ENCODE data around the gene PTMS.

The PTMS gene

GRCh38 chr12:6765048-6765633, 1.0 kb upstream of the PTMS start:
- 33% methylated on average over 7 of the region's 7 CpGs for WGBS, 2 experiments
- peak overlapping the region; percentile 80 for H3K27ac ChIP-seq (ENCODE audit: insufficient read depth, low read depth, low read length, poor library complexity, severe bottlenecking)

GRCh38 chr12:6766651-6767349, 637 bp downstream of the PTMS start:
- peaks cover 37% of the 10 kb centered on the region for H3K4me1 ChIP-seq (ENCODE audit: control insufficient read depth, insufficient read depth, low read length)
- peaks cover 23% of the 10 kb centered on the region for H3K36me3 ChIP-seq (ENCODE audit: control insufficient read depth, insufficient read depth, low read length)
- H3K27me3 ChIP-seq (ENCODE audit: control insufficient read depth, insufficient read depth, low read length, poor library complexity, severe bottlenecking), result no peaks in the 10 kb centered on the region
- WGBS, 2 experiments, result 0% methylated on average over 88 of the region's 88 CpGs
- H3K4me3 ChIP-seq (ENCODE audit: insufficient read depth, low read depth, low read length), result peak overlapping the region; percentile 92
- no peaks in the 10 kb centered on the region for H3K9me3 ChIP-seq (ENCODE audit: control insufficient read depth, low read length)
- peak overlapping the region; percentile 50 for H3K27ac ChIP-seq (ENCODE audit: insufficient read depth, low read depth, low read length, poor library complexity, severe bottlenecking)

More at GRCh38 chr12:6765048-6765633, 1.0 kb upstream of the PTMS start:
- Histone ChIP-seq H3K4me1 (ENCODE audit: control insufficient read depth, insufficient read depth, low read length) (peaks cover 31% of the 10 kb centered on the region), H3K4me3 (ENCODE audit: insufficient read depth, low read depth, low read length) (peak overlapping the region; percentile 92), H3K36me3 (ENCODE audit: control insufficient read depth, insufficient read depth, low read length) (peaks cover 8% of the 10 kb centered on the region), H3K9me3 (ENCODE audit: control insufficient read depth, low read length) (no peaks in the 10 kb centered on the region), H3K27me3 (ENCODE audit: control insufficient read depth, insufficient read depth, low read length, poor library complexity, severe bottlenecking) (no peaks in the 10 kb centered on the region)

- Histone ChIP-seq H3K4me3 (ENCODE audit: insufficient read depth, low read depth, low read length) (peak overlapping the region; percentile 92), H3K9me3 (ENCODE audit: control insufficient read depth, low read length) (no peaks in the 10 kb centered on the region), H3K27me3 (ENCODE audit: control insufficient read depth, insufficient read depth, low read length, poor library complexity, severe bottlenecking) (peaks cover 2% of the 10 kb centered on the region), H3K27ac (ENCODE audit: insufficient read depth, low read depth, low read length, poor library complexity, severe bottlenecking) (peak overlapping the region; percentile 50), H3K4me1 (ENCODE audit: control insufficient read depth, insufficient read depth, low read length) (peaks cover 41% of the 10 kb centered on the region), H3K36me3 (ENCODE audit: control insufficient read depth, insufficient read depth, low read length) (peaks cover 23% of the 10 kb centered on the region)
- 1 to 2% methylated on average over 41 to 42 of the region's 44 CpGs for WGBS, 2 experiments
Measured at GRCh38 chr12:6767353-6768319, 1.5 kb downstream of the PTMS start.

GRCh38 chr12:6768437-6768914, 2.3 kb downstream of the PTMS start:
- Histone ChIP-seq H3K4me3 (ENCODE audit: insufficient read depth, low read depth, low read length) (peak overlapping the region; percentile 92), H3K36me3 (ENCODE audit: control insufficient read depth, insufficient read depth, low read length) (peaks cover 23% of the 10 kb centered on the region), H3K27me3 (ENCODE audit: control insufficient read depth, insufficient read depth, low read length, poor library complexity, severe bottlenecking) (peaks cover 10% of the 10 kb centered on the region), H3K4me1 (ENCODE audit: control insufficient read depth, insufficient read depth, low read length) (peaks cover 43% of the 10 kb centered on the region), H3K9me3 (ENCODE audit: control insufficient read depth, low read length) (no peaks in the 10 kb centered on the region), H3K27ac (ENCODE audit: insufficient read depth, low read depth, low read length, poor library complexity, severe bottlenecking) (peak overlapping the region; percentile 94)
- 1% methylated on average over 6 of the region's 6 CpGs for WGBS, 2 experiments

GRCh38 chr12:6768990-6769389, 2.8 kb downstream of the PTMS start:
- H3K9me3 ChIP-seq (ENCODE audit: control insufficient read depth, low read length), result no peaks in the 10 kb centered on the region
- peak overlapping the region; percentile 94 for H3K27ac ChIP-seq (ENCODE audit: insufficient read depth, low read depth, low read length, poor library complexity, severe bottlenecking)
- peak overlapping the region; percentile 92 for H3K4me3 ChIP-seq (ENCODE audit: insufficient read depth, low read depth, low read length)
- H3K4me1 ChIP-seq (ENCODE audit: control insufficient read depth, insufficient read depth, low read length), result peaks cover 38% of the 10 kb centered on the region
- H3K27me3 ChIP-seq (ENCODE audit: control insufficient read depth, insufficient read depth, low read length, poor library complexity, severe bottlenecking), result peaks cover 15% of the 10 kb centered on the region
- H3K36me3 ChIP-seq (ENCODE audit: control insufficient read depth, insufficient read depth, low read length), result peaks cover 23% of the 10 kb centered on the region
- 3 to 4% methylated on average over 5 to 6 of the region's 6 CpGs for WGBS, 2 experiments

- no peaks in the 10 kb centered on the region for H3K9me3 ChIP-seq (ENCODE audit: control insufficient read depth, low read length)
- H3K27me3 ChIP-seq (ENCODE audit: control insufficient read depth, insufficient read depth, low read length, poor library complexity, severe bottlenecking), result peaks cover 21% of the 10 kb centered on the region
- peak overlapping the region; percentile 92 for H3K4me3 ChIP-seq (ENCODE audit: insufficient read depth, low read depth, low read length)
- H3K4me1 ChIP-seq (ENCODE audit: control insufficient read depth, insufficient read depth, low read length), result peaks cover 38% of the 10 kb centered on the region
- WGBS, 2 experiments, result 80 to 91% methylated on average over 4 of the region's 4 CpGs
- peaks cover 27% of the 10 kb centered on the region for H3K36me3 ChIP-seq (ENCODE audit: control insufficient read depth, insufficient read depth, low read length)
- peak overlapping the region; percentile 44 for H3K27ac ChIP-seq (ENCODE audit: insufficient read depth, low read depth, low read length, poor library complexity, severe bottlenecking)
Measured at GRCh38 chr12:6769666-6770065, 3.5 kb downstream of the PTMS start.

- Histone ChIP-seq H3K4me1 (ENCODE audit: control insufficient read depth, insufficient read depth, low read length) (peaks cover 35% of the 10 kb centered on the region), H3K27me3 (ENCODE audit: control insufficient read depth, insufficient read depth, low read length, poor library complexity, severe bottlenecking) (peaks cover 21% of the 10 kb centered on the region), H3K4me3 (ENCODE audit: insufficient read depth, low read depth, low read length) (peak overlapping the region; percentile 92), H3K9me3 (ENCODE audit: control insufficient read depth, low read length) (no peaks in the 10 kb centered on the region), H3K36me3 (ENCODE audit: control insufficient read depth, insufficient read depth, low read length) (peaks cover 31% of the 10 kb centered on the region), H3K27ac (ENCODE audit: insufficient read depth, low read depth, low read length, poor library complexity, severe bottlenecking) (peak overlapping the region; percentile 44)
- 94 to 96% methylated on average over 12 of the region's 12 CpGs for WGBS, 2 experiments
Measured at GRCh38 chr12:6770094-6770493, 3.9 kb downstream of the PTMS start.

- peaks cover 32% of the 10 kb centered on the region for H3K4me1 ChIP-seq (ENCODE audit: control insufficient read depth, insufficient read depth, low read length)
- 84 to 88% methylated on average over 8 to 10 of the region's 10 CpGs for WGBS, 2 experiments
- H3K9me3 ChIP-seq (ENCODE audit: control insufficient read depth, low read length), result no peaks in the 10 kb centered on the region
- H3K27ac ChIP-seq (ENCODE audit: insufficient read depth, low read depth, low read length, poor library complexity, severe bottlenecking), result no peak overlapping the region
- H3K4me3 ChIP-seq (ENCODE audit: insufficient read depth, low read depth, low read length), result no peak overlapping the region
- H3K27me3 ChIP-seq (ENCODE audit: control insufficient read depth, insufficient read depth, low read length, poor library complexity, severe bottlenecking), result peaks cover 21% of the 10 kb centered on the region
- peaks cover 36% of the 10 kb centered on the region for H3K36me3 ChIP-seq (ENCODE audit: control insufficient read depth, insufficient read depth, low read length)
Measured at GRCh38 chr12:6770600-6770999, 4.4 kb downstream of the PTMS start.

GRCh38 chr12:6771091-6771495, 4.9 kb downstream of the PTMS start:
- H3K4me1 ChIP-seq (ENCODE audit: control insufficient read depth, insufficient read depth, low read length), result peaks cover 32% of the 10 kb centered on the region
- no peaks in the 10 kb centered on the region for H3K9me3 ChIP-seq (ENCODE audit: control insufficient read depth, low read length)
- no peak overlapping the region for H3K4me3 ChIP-seq (ENCODE audit: insufficient read depth, low read depth, low read length)
- WGBS, 2 experiments, result 94 to 96% methylated on average over 4 of the region's 4 CpGs
- no peak overlapping the region for H3K27ac ChIP-seq (ENCODE audit: insufficient read depth, low read depth, low read length, poor library complexity, severe bottlenecking)
- peaks cover 37% of the 10 kb centered on the region for H3K36me3 ChIP-seq (ENCODE audit: control insufficient read depth, insufficient read depth, low read length)
- H3K27me3 ChIP-seq (ENCODE audit: control insufficient read depth, insufficient read depth, low read length, poor library complexity, severe bottlenecking), result peaks cover 21% of the 10 kb centered on the region

Data from ectodermal cell (in vitro differentiated cells).